ENCODE results near the gene CBARP.

- TF ChIP-seq CTCF (conservative IDR thresholded peaks at IDR 0.05): no peak
- TF ChIP-seq EZH2 (IDR thresholded peaks at IDR 0.05; ENCODE audit: low read depth): no peak
These were observed 37.1 kb upstream of the CBARP start for GRCh38 chr19:1274852-1275259.

All from PC-9 (cell line).